ENCODE results near the gene SAMD4A.

- TF ChIP-seq CTCF (IDR thresholded peaks at IDR 0.05) (no peak), POLR2A (IDR thresholded peaks at IDR 0.05) (no peak)
Measured at GRCh38 chr14:54735424-54735823, 168.5 kb downstream of the SAMD4A start.
